KMS-11 (cell line): ENCODE data around the gene RNF4.

ENCODE experiments used
- H2AFZ ChIP-seq: fragments of 200-600 bp; sonication (generic); 2 replicates; pipeline ENCODE4 v1.6.1; 2016; ENCODE audit warnings: antibody characterized with exemption, mixed run types, low read depth
- H3K27ac ChIP-seq: fragments of 200-600 bp; sonication (generic); 2 replicates; pipeline ENCODE4 v1.6.1; 2016; ENCODE audit warnings: mild to moderate bottlenecking, mixed run types
- H3K27me3 ChIP-seq: fragments of 200-600 bp; sonication (generic); 2 replicates; pipeline ENCODE4 v1.6.1; 2017; ENCODE audit warnings: mild to moderate bottlenecking, low read depth, mixed run types, moderate library complexity; ENCODE audit not compliant: insufficient read depth
- H3K36me3 ChIP-seq: fragments of 200-600 bp; sonication (generic); 2 replicates; pipeline ENCODE4 v1.6.1; 2017; ENCODE audit warnings: mild to moderate bottlenecking, mixed run types; ENCODE audit not compliant: insufficient read depth
- H3K4me1 ChIP-seq: fragments of 200-600 bp; sonication (generic); 2 replicates; pipeline ENCODE4 v1.6.1; 2016; ENCODE audit warnings: mild to moderate bottlenecking, low read depth, mixed run types; ENCODE audit not compliant: poor library complexity, severe bottlenecking
- H3K4me2 ChIP-seq: fragments of 200-600 bp; sonication (generic); 2 replicates; pipeline ENCODE4 v1.7.0; 2016; ENCODE audit warnings: mild to moderate bottlenecking, mixed run types
- H3K4me3 ChIP-seq: fragments of 200-600 bp; sonication (generic); IDR thresholded peaks from 2 replicates; pipeline ENCODE4 v1.6.1; 2017; ENCODE audit warnings: low read depth, low read length, mixed read lengths; ENCODE audit not compliant: insufficient read depth
- H3K79me2 ChIP-seq: fragments of 200-600 bp; sonication (generic); 2 replicates; pipeline ENCODE4 v1.6.1; 2016; ENCODE audit warnings: low read depth, mixed run types; ENCODE audit not compliant: insufficient read depth
- H3K9ac ChIP-seq: fragments of 200-600 bp; sonication (generic); 2 replicates; pipeline ENCODE4 v1.6.1; 2016; ENCODE audit warnings: mild to moderate bottlenecking, mixed run types
- H4K20me1 ChIP-seq: fragments of 200-600 bp; sonication (generic); 2 replicates; pipeline ENCODE4 v1.6.1; 2016; ENCODE audit warnings: mild to moderate bottlenecking, mixed run types; ENCODE audit not compliant: insufficient read depth
- TF ChIP-seq, protein P1 (sequence below): fragments of 200-600 bp; sonication (generic); conservative IDR thresholded peaks from 2 replicates; pipeline ENCODE4 v1.6.1; 2017; ENCODE audit warnings: low read depth, mild to moderate bottlenecking, antibody characterized with exemption, low read length, moderate library complexity, mixed read lengths

The RNF4 gene

GRCh38 chr4:2469192-2469984, 482 bp downstream of the RNF4 start:
- no peak overlapping the region; the same call in 1 of the 2 replicates for H2AFZ ChIP-seq
- peak overlapping the region; percentile 62 for H3K4me2 ChIP-seq
- H3K36me3 ChIP-seq: no peaks in the 10 kb centered on the region
- no peaks in the 10 kb centered on the region for H3K27me3 ChIP-seq
- H3K4me1 ChIP-seq: peaks cover 7% of the 10 kb centered on the region
- peak overlapping the region; percentile 86 for H3K27ac ChIP-seq
- TF ChIP-seq, protein P1, sequence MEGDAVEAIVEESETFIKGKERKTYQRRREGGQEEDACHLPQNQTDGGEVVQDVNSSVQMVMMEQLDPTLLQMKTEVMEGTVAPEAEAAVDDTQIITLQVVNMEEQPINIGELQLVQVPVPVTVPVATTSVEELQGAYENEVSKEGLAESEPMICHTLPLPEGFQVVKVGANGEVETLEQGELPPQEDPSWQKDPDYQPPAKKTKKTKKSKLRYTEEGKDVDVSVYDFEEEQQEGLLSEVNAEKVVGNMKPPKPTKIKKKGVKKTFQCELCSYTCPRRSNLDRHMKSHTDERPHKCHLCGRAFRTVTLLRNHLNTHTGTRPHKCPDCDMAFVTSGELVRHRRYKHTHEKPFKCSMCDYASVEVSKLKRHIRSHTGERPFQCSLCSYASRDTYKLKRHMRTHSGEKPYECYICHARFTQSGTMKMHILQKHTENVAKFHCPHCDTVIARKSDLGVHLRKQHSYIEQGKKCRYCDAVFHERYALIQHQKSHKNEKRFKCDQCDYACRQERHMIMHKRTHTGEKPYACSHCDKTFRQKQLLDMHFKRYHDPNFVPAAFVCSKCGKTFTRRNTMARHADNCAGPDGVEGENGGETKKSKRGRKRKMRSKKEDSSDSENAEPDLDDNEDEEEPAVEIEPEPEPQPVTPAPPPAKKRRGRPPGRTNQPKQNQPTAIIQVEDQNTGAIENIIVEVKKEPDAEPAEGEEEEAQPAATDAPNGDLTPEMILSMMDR: no peak
- H4K20me1 ChIP-seq: peaks cover 9% of the 10 kb centered on the region; the same call in 1 of the 2 replicates
- no peak overlapping the region for H3K4me3 ChIP-seq
- H3K9ac ChIP-seq: peak overlapping the region; percentile 85
- peaks cover 62% of the 10 kb centered on the region for H3K79me2 ChIP-seq

DNA sequence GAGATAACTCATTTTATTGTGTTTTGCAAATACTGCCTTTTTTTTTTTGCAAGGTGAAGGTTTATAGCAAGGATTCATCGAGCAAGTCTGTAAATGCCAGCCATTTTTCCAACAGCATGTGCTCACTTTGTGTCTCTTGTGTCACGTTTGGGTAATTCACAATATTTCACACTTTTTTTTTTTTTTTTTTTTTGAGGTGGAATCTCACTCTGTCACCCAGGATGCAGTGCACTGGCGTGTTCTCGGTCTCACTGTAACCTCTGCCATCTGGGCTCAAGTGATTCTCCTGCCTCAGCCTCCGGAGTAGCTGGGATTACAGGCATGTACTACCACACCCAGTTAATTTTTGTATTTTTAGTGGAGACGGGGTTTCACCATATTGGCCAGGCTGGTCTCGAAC, 1.9 kb downstream of the RNF4 start:
- H3K4me2 ChIP-seq: peak overlapping the region; percentile 62
- peaks cover 76% of the 10 kb centered on the region for H3K79me2 ChIP-seq
- H3K9ac ChIP-seq: no peak overlapping the region
- H3K27ac ChIP-seq: no peak overlapping the region
- H3K4me1 ChIP-seq: peaks cover 7% of the 10 kb centered on the region
- no peaks in the 10 kb centered on the region for H3K36me3 ChIP-seq
- H2AFZ ChIP-seq: no peak overlapping the region
- no peaks in the 10 kb centered on the region for H3K27me3 ChIP-seq
- TF ChIP-seq, protein P1: no peak
- H3K4me3 ChIP-seq: no peak overlapping the region
- peaks cover 9% of the 10 kb centered on the region; the same call in 1 of the 2 replicates for H4K20me1 ChIP-seq

DNA sequence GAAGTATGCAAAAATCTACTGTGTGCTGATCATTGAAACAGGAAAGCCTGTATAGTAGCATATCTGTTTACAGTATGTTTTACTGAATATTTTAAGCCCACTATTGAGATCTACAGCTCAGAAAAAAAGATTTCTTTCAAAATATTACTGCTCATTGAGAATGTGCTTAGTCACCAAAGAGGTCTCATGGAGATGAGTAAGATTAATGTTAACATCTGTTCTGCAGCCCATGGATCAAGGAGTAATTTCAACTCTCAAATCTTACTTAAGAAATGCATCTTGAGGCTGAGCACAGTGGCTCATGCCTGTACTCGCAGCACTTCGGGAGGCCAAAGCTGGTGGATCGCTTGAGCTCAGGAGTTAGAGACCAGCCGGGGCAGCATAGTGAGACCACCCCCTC, 3.3 kb downstream of the RNF4 start:
- peaks cover 9% of the 10 kb centered on the region; the same call in 1 of the 2 replicates for H4K20me1 ChIP-seq
- no peak overlapping the region for H3K4me2 ChIP-seq
- no peaks in the 10 kb centered on the region for H3K36me3 ChIP-seq

DNA sequence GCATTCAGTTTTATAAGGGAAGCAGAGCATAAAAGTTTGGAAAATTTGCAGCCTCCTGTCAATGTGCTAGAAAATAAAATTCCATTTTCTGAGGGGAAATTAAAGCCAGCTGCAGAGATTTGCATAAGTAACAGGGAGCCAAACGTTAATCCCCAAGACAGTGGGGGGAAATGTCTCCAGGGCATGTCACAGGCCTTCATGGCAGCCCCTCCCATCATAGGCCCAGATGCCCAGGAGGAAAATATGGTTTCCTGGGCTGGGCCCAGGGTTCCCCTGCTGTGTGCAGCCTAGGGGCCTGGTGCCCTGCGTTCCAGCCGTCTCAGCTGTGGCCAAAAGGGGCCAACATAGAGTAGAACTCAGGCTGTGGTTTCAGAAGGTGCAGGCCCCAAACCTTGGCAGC, 9.3 kb downstream of the RNF4 start:
- H3K4me1 ChIP-seq: peaks cover 3% of the 10 kb centered on the region
- H3K36me3 ChIP-seq: no peaks in the 10 kb centered on the region
- no peak overlapping the region for H2AFZ ChIP-seq
- H3K27ac ChIP-seq: no peak overlapping the region
- H3K4me3 ChIP-seq: no peak overlapping the region
- H3K4me2 ChIP-seq: no peak overlapping the region
- peaks cover 30% of the 10 kb centered on the region for H4K20me1 ChIP-seq
- H3K79me2 ChIP-seq: peaks cover 100% of the 10 kb centered on the region
- no peaks in the 10 kb centered on the region for H3K27me3 ChIP-seq
- no peak overlapping the region for H3K9ac ChIP-seq
- TF ChIP-seq, protein P1: no peak

More for the DNA sequence above, 3.3 kb downstream of the RNF4 start:
- H2AFZ ChIP-seq: no peak overlapping the region
- TF ChIP-seq, protein P1: no peak
- H3K4me3 ChIP-seq: no peak overlapping the region
- H3K27me3 ChIP-seq: no peaks in the 10 kb centered on the region
- peaks cover 7% of the 10 kb centered on the region for H3K4me1 ChIP-seq
- H3K27ac ChIP-seq: no peak overlapping the region
- peaks cover 87% of the 10 kb centered on the region for H3K79me2 ChIP-seq
- no peak overlapping the region for H3K9ac ChIP-seq
